K562 (cell line): ENCODE results near the gene ALKBH3. TPM values are rescaled to one million over a fixed set of nuclear protein-coding genes. Genes with fewer than 3 reads are reported as not detected.

Source experiments
- ATAC-seq: fragments of 200-7000 bp; cut with Tn5 transposase; 3 replicates; pipeline ENCODE4 v1.9.1; 2020; ENCODE audit warnings: moderate library complexity
- BruUV-seq: library from RNA; stranded (reverse); fragments of 400-500 nt; replicated peaks from 2 replicates; lab custom pipeline; 2021; lab: Mats Ljungman, UMichigan
- CTCF ChIA-PET: fragments of 300-600 bp; formaldehyde crosslinking; extraction: SDS; loops from one replicate; lab custom pipeline; 2021; ENCODE audit warnings: low intra/inter-chr PET ratio; lab: Yijun Ruan, JAX
- POLR2A ChIA-PET: fragments of 300-600, 350-650 bp; sonication (Branson Sonifier 250); formaldehyde crosslinking; extraction: SDS; loops from one replicate; lab custom pipeline; 2021; ENCODE audit warnings: antibody characterized with exemption, inconsistent platforms; lab: Yijun Ruan, JAX
- DNase-seq, 4 experiments: peaks; one replicate each; pipeline versions ENCODE4 v3.0.0 to v3.0.0-alpha.2; 2011 to 2018; ENCODE audit warnings: low spot score in 3 of 4, mixed read lengths in 3 of 4; ENCODE audit errors: extremely low read depth in 1 of 4
- FAIRE-seq: peaks from 2 replicates; lab custom pipeline; 2011; peaks lifted over from hg19 to GRCh38; lab: Jason Lieb, UNC
- H2AFZ ChIP-seq: 2 replicates; pipeline ENCODE4 v1.6.0; 2011; ENCODE audit warnings: low read depth, low read length, control low read depth, inconsistent platforms
- H3K27ac ChIP-seq: fragments of 200-600 bp; 3 replicates; pipeline ENCODE4 v1.8.0; 2011; ENCODE audit warnings: low read depth, mild to moderate bottlenecking, control low read depth, inconsistent platforms, low read length, moderate library complexity, mixed read lengths; ENCODE audit errors: extremely low read depth
- H3K27me3 ChIP-seq, 2 experiments: fragments of 300-600 bp in 1 of 2; 2 replicates in 1 of 2; 3 replicates in 1 of 2; pipeline versions ENCODE4 v1.6.0 to v1.8.0; 2011; ENCODE audit warnings: inconsistent platforms in 2 of 2, low read length in 2 of 2, mild to moderate bottlenecking in 1 of 2, mixed read lengths in 1 of 2, moderate library complexity in 1 of 2; ENCODE audit not compliant: control insufficient read depth in 2 of 2, insufficient read depth in 2 of 2
- H3K36me3 ChIP-seq: fragments of 300-600 bp; 3 replicates; pipeline ENCODE4 v1.8.0; 2011; ENCODE audit warnings: mild to moderate bottlenecking, low read length, inconsistent platforms; ENCODE audit not compliant: control insufficient read depth, insufficient read depth
- H3K4me1 ChIP-seq, 2 experiments: fragments of 200-600 bp in 1 of 2; replicated peaks in 1 of 2; 2 replicates in 1 of 2; 3 replicates in 1 of 2; pipeline versions ENCODE4 v1.5.1 to v1.8.0; 2011; ENCODE audit warnings: inconsistent platforms in 2 of 2, low read length in 2 of 2, mild to moderate bottlenecking in 1 of 2, mixed read lengths in 1 of 2, moderate library complexity in 1 of 2; ENCODE audit not compliant: control insufficient read depth in 2 of 2, insufficient read depth in 2 of 2
- H3K4me2 ChIP-seq: 2 replicates; pipeline ENCODE4 v1.6.1; 2011; ENCODE audit warnings: low read length, control low read depth, inconsistent platforms, mixed read lengths; ENCODE audit not compliant: insufficient read depth
- H3K4me3 ChIP-seq: fragments of 200-600 bp; sonication (generic), shearing (Covaris generic); 2 replicates; pipeline ENCODE4 v1.5.1; 2016; ENCODE audit warnings: control low read depth, inconsistent platforms
- H3K79me2 ChIP-seq: fragments of 200-600 bp; 3 replicates; pipeline ENCODE4 v1.8.0; 2011; ENCODE audit warnings: low read length, inconsistent platforms; ENCODE audit not compliant: control insufficient read depth, insufficient read depth
- H3K9ac ChIP-seq, 2 experiments: 2 replicates each; pipeline versions ENCODE4 v1.6.0 to v1.6.1; 2011; ENCODE audit warnings: low read depth in 2 of 2, low read length in 2 of 2, control low read depth in 1 of 2, inconsistent platforms in 1 of 2, mild to moderate bottlenecking in 1 of 2, mixed read lengths in 1 of 2; ENCODE audit not compliant: insufficient read depth in 1 of 2
- H3K9me1 ChIP-seq: one replicate; pipeline ENCODE4 v1.6.0; 2011; ENCODE audit warnings: inconsistent platforms, mild to moderate bottlenecking, low read length, moderate library complexity; ENCODE audit not compliant: control insufficient read depth, insufficient read depth
- H3K9me3 ChIP-seq: replicated peaks from 2 replicates; pipeline ENCODE4 v1.5.1; 2011; ENCODE audit warnings: low read depth, low read length, inconsistent platforms; ENCODE audit not compliant: control insufficient read depth, insufficient read depth
- H4K20me1 ChIP-seq: replicated peaks from 2 replicates; pipeline ENCODE4 v1.6.1; 2011; ENCODE audit warnings: low read length, inconsistent platforms, mixed read lengths; ENCODE audit not compliant: control insufficient read depth, insufficient read depth
- EGR1 ChIP-seq: fragments of 450-650 bp; conservative IDR thresholded peaks from 2 replicates; pipeline ENCODE4 v1.6.1; 2017; ENCODE audit warnings: mild to moderate bottlenecking
- ETS1 ChIP-seq: conservative IDR thresholded peaks from 2 replicates; pipeline ENCODE4 v1.6.1; 2011; ENCODE audit warnings: low read depth, mild to moderate bottlenecking, low read length; ENCODE audit not compliant: control insufficient read depth
- FOXJ3 ChIP-seq: sonication (generic); formaldehyde crosslinking; IDR thresholded peaks from 2 replicates; pipeline ENCODE4 v1.4.0; 2020; ENCODE audit warnings: mild to moderate bottlenecking, missing genetic modification reagents
- ID3 ChIP-seq, 2 experiments: fragments of 250-450 bp in 1 of 2; fragments of 450-650 bp in 1 of 2; sonication (Bioruptor Pico) in 1 of 2; IDR thresholded peaks; 2 replicates each; pipeline versions ENCODE4 v1.6.1 to v1.8.0; 2016 to 2021; ENCODE audit warnings: mild to moderate bottlenecking in 2 of 2, moderate library complexity in 2 of 2, missing compliant biosample characterization in 1 of 2, missing genetic modification characterization in 1 of 2
- MCM3 ChIP-seq: fragments of 450-650 bp; IDR thresholded peaks from 2 replicates; pipeline ENCODE4 v1.6.1; 2016
- PRDM10 ChIP-seq: fragments of 450-650 bp; IDR thresholded peaks from 2 replicates; pipeline ENCODE4 v1.6.1; 2018; ENCODE audit not compliant: partially characterized antibody
- SMARCE1 ChIP-seq: fragments of 450-650 bp; IDR thresholded peaks from 2 replicates; pipeline ENCODE4 v1.7.1; 2016; ENCODE audit warnings: mild to moderate bottlenecking
- USF1 ChIP-seq: sonication (generic); formaldehyde crosslinking; IDR thresholded peaks from 2 replicates; pipeline ENCODE4 v1.9.0; 2022; ENCODE audit warnings: mild to moderate bottlenecking, missing genetic modification reagents
- ZNF512 ChIP-seq: IDR thresholded peaks from 2 replicates; pipeline ENCODE4 v1.6.1; 2016; ENCODE audit warnings: missing genetic modification characterization, missing compliant biosample characterization
- ZNF668 ChIP-seq: fragments of 250-450 bp; sonication (Bioruptor Pico); IDR thresholded peaks from 2 replicates; pipeline ENCODE4 v1.8.0; 2022; ENCODE audit warnings: mild to moderate bottlenecking, inconsistent platforms
- ZNF696 ChIP-seq: fragments of 250-450 bp; sonication (Bioruptor Pico); conservative IDR thresholded peaks from 2 replicates; pipeline ENCODE4 v1.4.0; 2020; ENCODE audit warnings: mild to moderate bottlenecking, moderate library complexity
- ZSCAN29 ChIP-seq: fragments of 450-650 bp; IDR thresholded peaks from 2 replicates; pipeline ENCODE4 v1.6.1; 2017
- whole genome bisulfite sequencing: fragments of 100-300 bp; shearing (Covaris generic); methylation state at CpG from one replicate; pipeline ENCODE4 v1.1.6; 2016; ENCODE audit warnings: low coverage, mixed read lengths; ENCODE audit not compliant: insufficient coverage; ENCODE audit errors: missing lambda C conversion rate; 5-methylcytosine and 5-hydroxymethylcytosine counted together
- in situ Hi-C: fragments of 300-500 bp; cut with MboI; formaldehyde crosslinking; loops from 4 replicates; pipeline ENCODE4 v1.15.0; 2018; ENCODE audit warnings: inconsistent platforms, mixed read lengths
- intact Hi-C: fragments of 100-400 bp; cut with micrococcal nuclease; formaldehyde crosslinking; loops from 2 replicates; pipeline ENCODE4 v1.14.2; 2022
- polyA plus RNA-seq, 8 experiments: library from polyadenylated mRNA; depleted of rRNA in 4 of 8; stranded (reverse) in 5 of 8; unstranded in 3 of 8; fragments of >200 nt; fragmentation: Nextera tagmentation in 2 of 8; fragmentation: Illumina TruSeq in 1 of 8; extraction: Ambion mirVana in 2 of 8; extraction: Trizol in 1 of 8; gene quantifications; 2 replicates each; pipeline versions ENCODE4 v1.2.1 to v1.2.3, GENCODE V29; 2011 to 2014; ENCODE audit warnings: inconsistent platforms in 1 of 8, missing spikeins in 1 of 8
- total RNA-seq, 7 experiments: library from RNA; depleted of rRNA in 6 of 7; stranded (reverse); fragments of >200 nt in 6 of 7; fragmentation: Illumina TruSeq in 2 of 7; extraction: Trizol in 2 of 7; gene quantifications; 2 replicates each; pipeline versions ENCODE4 v1.2.1 to v1.2.3, GENCODE V29; 2011 to 2021; ENCODE audit warnings: low replicate concordance in 1 of 7

Gene ALKBH3
- total and polyA plus RNA-seq, 9 of the 15 experiments (the other 6 are each of a cell fraction or from before 2014, with no cell fraction given) = 16.0 to 49.9 (median 36.5) TPM

- DNase-seq = peak in 3 of 4 experiments; percentile 23 to 65 (median 61)
- Histone ChIP-seq H3K9ac (no peak overlapping the region), H3K79me2 (no peaks in the 10 kb centered on the region), H4K20me1 (no peaks in the 10 kb centered on the region), H3K9me1 (no peaks in the 10 kb centered on the region), H3K4me1 (peaks cover 18 to 19% of the 10 kb centered on the region in 2 experiments; a peak in 4 of 5 replicates), H3K36me3 (no peaks in the 10 kb centered on the region), H3K9me3 (no peaks in the 10 kb centered on the region), H3K4me3 (no peak overlapping the region), H2AFZ (peak overlapping the region; percentile 65), H3K27me3 (peaks cover 0 to 3% of the 10 kb centered on the region in 2 experiments; a peak in 1 of 5 replicates), H3K27ac (peak overlapping the region; percentile 1; the same call in 1 of the 3 replicates), H3K4me2 (no peak overlapping the region)
- in situ Hi-C loops (no loop called here), intact Hi-C loops (no loop called here)
- CTCF ChIA-PET = no interaction called here
- POLR2A ChIA-PET = interaction anchor here (0.6 to 0.8 kb wide), 2 partner anchors 10 to 15 kb away, joined by 3 to 4 read pairs; no protein-coding TSS in a partner anchor
- peak; percentile 57 for FAIRE-seq
- 33% methylated on average over 14 of the region's 14 CpGs for WGBS
- ATAC-seq = peak; percentile 19
- no TSS peak for BruUV-seq
- TF ChIP-seq ETS1 (no peak), ZNF696 (CRISPR knock-in tag) (no peak), SMARCE1 (no peak), ID3 (CRISPR knock-in tag; IDR thresholded peaks at IDR 0.05) (no peak), ID3 (tag; IDR thresholded peaks at IDR 0.05) (no peak), ZNF512 (no peak), USF1 (peak; percentile 44; the same call in 1 of the 2 replicates), MCM3 (no peak), ZNF668 (CRISPR knock-in tag) (no peak), EGR1 (peak; percentile 28; the same call in 1 of the 2 replicates), PRDM10 (no peak), ZSCAN29 (no peak), FOXJ3 (CRISPR knock-in tag) (no peak)
These were observed 57.1 kb downstream of the ALKBH3 start for GRCh38 chr11:43937434-43938411.
